ENCODE results near the gene MICA. TPM values are rescaled to one million over a fixed set of nuclear protein-coding genes. Genes with fewer than 3 reads are reported as not detected.
"Not testable (repeated sequence)": the region's sequence is repeated elsewhere in the genome, so short reads cannot be mapped to it uniquely, and the experiment has no call there.

The MICA gene
- total RNA-seq, 4 donors from 2014 or later: 12.3 to 23.2 (median 15.3) TPM

GRCh38 chr6:31386977-31387376 is 16.4 kb upstream of the MICA start:
- 67 to 72% methylated on average over 1 of the region's 1 CpG for WGBS, 2 donors

GRCh38 chr6:31388916-31389801 is 14.2 kb upstream of the MICA start:
- 46 to 52% methylated on average over 5 of the region's 13 CpGs for WGBS, 2 donors
- intact Hi-C loops (cut with DNase I); H3K27ac ChIP-seq; H3K9me3 ChIP-seq; H3K4me1 ChIP-seq; H3K4me3 ChIP-seq (replicated peaks in 1 of 3); H3K36me3 ChIP-seq; DNase-seq; H3K27me3 ChIP-seq: not testable (repeated sequence)
- peak in 1 of 6 experiments; percentile 18 for TF ChIP-seq CTCF (IDR thresholded peaks at IDR 0.05)

More at GRCh38 chr6:31386977-31387376, 16.4 kb upstream of the MICA start:
- no peaks in the 10 kb centered on the region for H3K36me3 ChIP-seq
- H3K27ac ChIP-seq: no peak overlapping the region
- H3K9me3 ChIP-seq: no peaks in the 10 kb centered on the region
- no peak for DNase-seq
- H3K27me3 ChIP-seq: no peaks in the 10 kb centered on the region
- H3K4me1 ChIP-seq: no peaks in the 10 kb centered on the region
- intact Hi-C loops (cut with DNase I): no loop called here
- H3K4me3 ChIP-seq (replicated peaks in 1 of 3): no peak overlapping the region
- TF ChIP-seq CTCF (IDR thresholded peaks at IDR 0.05) (no peak), POLR2A (IDR thresholded peaks at IDR 0.05) (no peak)

GRCh38 chr6:31389802-31390132 is 13.6 kb upstream of the MICA start:
- H3K27me3 ChIP-seq; H3K4me3 ChIP-seq (replicated peaks in 1 of 3); H3K36me3 ChIP-seq; intact Hi-C loops (cut with DNase I); H3K27ac ChIP-seq; H3K9me3 ChIP-seq; DNase-seq; H3K4me1 ChIP-seq: not testable (repeated sequence)

- H3K27ac ChIP-seq: no peak overlapping the region
- H3K27me3 ChIP-seq: no peaks in the 10 kb centered on the region
- no peak for TF ChIP-seq CTCF (IDR thresholded peaks at IDR 0.05)
- TF ChIP-seq POLR2A (IDR thresholded peaks at IDR 0.05): no peak
- intact Hi-C loops (cut with DNase I): no loop called here
- WGBS, 2 donors: 64 to 67% methylated on average over 5 of the region's 5 CpGs
- H3K36me3 ChIP-seq: peaks cover 0 to 5% of the 10 kb centered on the region in 2 donors
- H3K4me3 ChIP-seq (replicated peaks in 1 of 3): no peak overlapping the region
- DNase-seq: no peak
- no peaks in the 10 kb centered on the region for H3K9me3 ChIP-seq
- peaks cover 0 to 4% of the 10 kb centered on the region in 2 donors for H3K4me1 ChIP-seq
Measured at GRCh38 chr6:31393932-31394331, 9.5 kb upstream of the MICA start.

- Histone ChIP-seq H3K27ac (no peak overlapping the region), H3K36me3 (peaks cover 0 to 5% of the 10 kb centered on the region in 2 donors), H3K27me3 (no peaks in the 10 kb centered on the region), H3K4me3 (replicated peaks in 1 of 3) (no peak overlapping the region), H3K4me1 (peaks cover 0 to 4% of the 10 kb centered on the region in 2 donors), H3K9me3 (no peaks in the 10 kb centered on the region)
- intact Hi-C loops (cut with DNase I): no loop called here
- DNase-seq: no peak
- 77 to 80% methylated on average over 4 of the region's 4 CpGs for WGBS, 2 donors
- TF ChIP-seq CTCF (IDR thresholded peaks at IDR 0.05) (no peak), POLR2A (IDR thresholded peaks at IDR 0.05) (no peak)
Measured at GRCh38 chr6:31394381-31394780, 9.0 kb upstream of the MICA start.
